Spleen (tissue), 7 donors: ENCODE data around the gene PTPN11.

ENCODE experiments used
- POLR2A ChIP-seq, 3 donors: fragments of 450-650 bp; IDR thresholded peaks; one replicate each; pipeline ENCODE4 v1.5.1; 2017; ENCODE audit warnings: antibody characterized with exemption in 3 of 3, mild to moderate bottlenecking in 1 of 3
- POLR2AphosphoS5 ChIP-seq, 3 donors: sonication (generic); formaldehyde crosslinking; IDR thresholded peaks; one replicate each; pipeline ENCODE4 v1.5.1; 2017; ENCODE audit warnings: antibody characterized with exemption in 3 of 3
- TF ChIP-seq, protein P1 (sequence below), 11 experiments: fragments of 200-600 bp in 7 of 11; fragments of 450-650 bp in 4 of 11; sonication (generic) in 4 of 11; IDR thresholded peaks in 8 of 11; conservative IDR thresholded peaks in 3 of 11; 1 replicate in 7 of 11; 2 replicates in 4 of 11; pipeline versions ENCODE4 v1.4.0 to v1.8.0; 2016 to 2021; ENCODE audit warnings: antibody characterized with exemption in 11 of 11, inconsistent platforms in 4 of 11, mild to moderate bottlenecking in 1 of 11
- donor health status: DM: no; HTN: no; CAD: no; lungs with moderate emphysema.
- donor health status: DM: no; HTN: no; CAD: no.
- donor health status: DM: no; HTN: no; CAD: no.

- TF ChIP-seq, protein P1, sequence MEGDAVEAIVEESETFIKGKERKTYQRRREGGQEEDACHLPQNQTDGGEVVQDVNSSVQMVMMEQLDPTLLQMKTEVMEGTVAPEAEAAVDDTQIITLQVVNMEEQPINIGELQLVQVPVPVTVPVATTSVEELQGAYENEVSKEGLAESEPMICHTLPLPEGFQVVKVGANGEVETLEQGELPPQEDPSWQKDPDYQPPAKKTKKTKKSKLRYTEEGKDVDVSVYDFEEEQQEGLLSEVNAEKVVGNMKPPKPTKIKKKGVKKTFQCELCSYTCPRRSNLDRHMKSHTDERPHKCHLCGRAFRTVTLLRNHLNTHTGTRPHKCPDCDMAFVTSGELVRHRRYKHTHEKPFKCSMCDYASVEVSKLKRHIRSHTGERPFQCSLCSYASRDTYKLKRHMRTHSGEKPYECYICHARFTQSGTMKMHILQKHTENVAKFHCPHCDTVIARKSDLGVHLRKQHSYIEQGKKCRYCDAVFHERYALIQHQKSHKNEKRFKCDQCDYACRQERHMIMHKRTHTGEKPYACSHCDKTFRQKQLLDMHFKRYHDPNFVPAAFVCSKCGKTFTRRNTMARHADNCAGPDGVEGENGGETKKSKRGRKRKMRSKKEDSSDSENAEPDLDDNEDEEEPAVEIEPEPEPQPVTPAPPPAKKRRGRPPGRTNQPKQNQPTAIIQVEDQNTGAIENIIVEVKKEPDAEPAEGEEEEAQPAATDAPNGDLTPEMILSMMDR (IDR thresholded peaks at IDR 0.05 in 8 of 11, conservative IDR thresholded peaks at IDR 0.05 in 3 of 11): no peak
- no peak for TF ChIP-seq POLR2A (IDR thresholded peaks at IDR 0.05)
- TF ChIP-seq POLR2AphosphoS5 (IDR thresholded peaks at IDR 0.05): no peak
These were observed 25.4 kb upstream of the PTPN11 start for GRCh38 chr12:112393328-112393727.
